Fibroblast of mammary gland (primary cell): ENCODE data around the gene MRI1.

ENCODE experiments used
- DNase-seq: peaks from one replicate; pipeline ENCODE4 v3.0.0-alpha.2; 2010; ENCODE audit warnings: low read depth
- H3K4me3 ChIP-seq: 2 replicates; pipeline ENCODE4 v1.5.1; 2011; ENCODE audit warnings: low read depth, mild to moderate bottlenecking, low read length, moderate library complexity; ENCODE audit not compliant: control insufficient read depth
- TF ChIP-seq, protein P1 (sequence below): conservative IDR thresholded peaks from 2 replicates; pipeline ENCODE4 v1.5.1; 2011; ENCODE audit warnings: low read depth, low read length, inconsistent platforms; ENCODE audit not compliant: control insufficient read depth, insufficient read depth

The MRI1 gene

DNA sequence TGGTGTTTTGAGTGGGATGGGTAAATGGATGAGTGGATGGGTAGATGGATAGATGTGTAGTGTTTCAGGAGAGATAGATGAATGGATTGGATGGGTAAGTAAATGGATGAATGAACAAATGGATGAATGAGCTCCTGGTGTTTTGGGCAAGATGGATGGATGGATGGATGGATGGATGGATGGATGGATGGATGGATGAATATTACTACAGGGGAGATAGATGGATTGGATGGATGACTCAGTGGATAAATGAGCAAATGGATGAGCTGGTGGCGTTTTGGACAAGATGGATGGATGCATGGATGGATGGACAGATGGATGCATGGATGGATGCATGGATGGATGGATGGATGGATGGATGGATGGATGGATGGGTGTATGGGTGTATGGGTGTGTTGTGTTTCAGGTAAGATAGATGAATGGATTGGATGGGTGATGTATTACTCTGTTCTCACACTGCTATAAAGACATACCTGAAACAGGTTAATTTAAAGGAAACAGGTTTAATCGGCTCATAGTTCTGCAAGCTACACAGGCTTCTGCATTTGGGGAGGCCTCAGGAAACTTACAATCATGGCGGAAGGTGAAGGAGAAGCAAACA, 43.2 kb downstream of the MRI1 start:
- no peak overlapping the region for H3K4me3 ChIP-seq
- no peak for DNase-seq
- TF ChIP-seq, protein P1, sequence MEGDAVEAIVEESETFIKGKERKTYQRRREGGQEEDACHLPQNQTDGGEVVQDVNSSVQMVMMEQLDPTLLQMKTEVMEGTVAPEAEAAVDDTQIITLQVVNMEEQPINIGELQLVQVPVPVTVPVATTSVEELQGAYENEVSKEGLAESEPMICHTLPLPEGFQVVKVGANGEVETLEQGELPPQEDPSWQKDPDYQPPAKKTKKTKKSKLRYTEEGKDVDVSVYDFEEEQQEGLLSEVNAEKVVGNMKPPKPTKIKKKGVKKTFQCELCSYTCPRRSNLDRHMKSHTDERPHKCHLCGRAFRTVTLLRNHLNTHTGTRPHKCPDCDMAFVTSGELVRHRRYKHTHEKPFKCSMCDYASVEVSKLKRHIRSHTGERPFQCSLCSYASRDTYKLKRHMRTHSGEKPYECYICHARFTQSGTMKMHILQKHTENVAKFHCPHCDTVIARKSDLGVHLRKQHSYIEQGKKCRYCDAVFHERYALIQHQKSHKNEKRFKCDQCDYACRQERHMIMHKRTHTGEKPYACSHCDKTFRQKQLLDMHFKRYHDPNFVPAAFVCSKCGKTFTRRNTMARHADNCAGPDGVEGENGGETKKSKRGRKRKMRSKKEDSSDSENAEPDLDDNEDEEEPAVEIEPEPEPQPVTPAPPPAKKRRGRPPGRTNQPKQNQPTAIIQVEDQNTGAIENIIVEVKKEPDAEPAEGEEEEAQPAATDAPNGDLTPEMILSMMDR = no peak

DNA sequence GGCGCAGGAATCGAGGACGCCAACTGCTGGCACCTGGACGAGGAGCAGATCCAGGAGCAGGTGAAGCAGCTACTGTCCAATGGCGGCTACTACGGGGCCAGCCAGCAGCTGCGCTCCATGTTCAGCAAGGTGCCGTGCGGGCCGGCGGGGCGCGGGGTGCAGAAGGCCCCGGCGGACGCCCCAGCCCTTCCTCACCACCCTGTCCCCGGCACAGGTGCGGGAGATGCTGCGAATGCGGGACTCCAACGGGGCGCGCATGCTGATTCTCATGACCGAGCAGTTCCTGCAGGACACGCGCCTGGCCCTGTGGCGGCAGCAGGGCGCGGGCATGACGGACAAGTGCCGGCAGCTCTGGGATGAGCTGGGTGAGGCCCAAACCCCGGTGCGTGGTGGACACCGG, 44.5 kb downstream of the MRI1 start:
- no peak for DNase-seq
- H3K4me3 ChIP-seq = no peak overlapping the region
- TF ChIP-seq, protein P1 = no peak

DNA sequence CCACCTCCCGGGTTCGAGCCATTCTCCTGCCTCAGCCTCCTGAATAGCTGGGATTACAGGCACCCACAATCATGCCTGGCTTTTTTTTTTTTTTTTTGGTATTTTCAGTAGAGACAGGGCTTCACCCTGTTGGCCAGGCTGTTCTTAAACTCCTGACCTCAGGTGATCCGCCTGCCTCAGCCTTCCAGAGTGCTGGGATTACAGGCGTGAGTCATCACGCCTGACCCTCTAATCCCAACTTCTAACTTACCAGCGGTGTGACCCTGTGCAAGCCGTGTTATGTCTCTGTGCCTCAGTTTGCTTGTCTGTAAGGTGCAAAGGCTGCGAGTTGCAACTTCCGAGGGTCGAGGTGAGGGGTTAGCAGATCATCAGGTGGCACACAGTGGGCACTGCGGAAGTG, 48.2 kb downstream of the MRI1 start:
- TF ChIP-seq, protein P1 = no peak

DNA sequence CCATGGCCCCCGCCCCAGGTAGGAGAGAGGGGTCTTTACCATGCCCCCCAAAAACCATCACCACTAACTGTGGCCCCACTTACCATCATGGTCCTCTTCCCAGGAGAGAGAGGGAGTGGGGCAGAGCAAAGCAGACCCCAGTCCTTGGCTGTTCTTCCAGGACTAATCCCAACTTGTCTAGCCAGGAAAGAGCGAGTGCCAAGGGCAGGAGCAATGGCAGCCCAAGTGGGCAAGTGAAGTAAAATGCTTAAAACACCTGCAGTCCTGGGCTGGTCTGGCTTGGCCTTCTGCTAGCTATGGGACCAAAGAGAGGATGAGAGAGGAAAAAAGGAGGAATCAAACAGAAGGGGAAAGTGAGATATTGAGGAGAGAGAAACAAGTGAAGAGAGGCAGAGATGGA, 48.8 kb downstream of the MRI1 start:
- DNase-seq = no peak
- no peak overlapping the region for H3K4me3 ChIP-seq
- TF ChIP-seq, protein P1 = no peak

More for the DNA sequence above, 48.2 kb downstream of the MRI1 start:
- DNase-seq = no peak
- no peak overlapping the region for H3K4me3 ChIP-seq

DNA sequence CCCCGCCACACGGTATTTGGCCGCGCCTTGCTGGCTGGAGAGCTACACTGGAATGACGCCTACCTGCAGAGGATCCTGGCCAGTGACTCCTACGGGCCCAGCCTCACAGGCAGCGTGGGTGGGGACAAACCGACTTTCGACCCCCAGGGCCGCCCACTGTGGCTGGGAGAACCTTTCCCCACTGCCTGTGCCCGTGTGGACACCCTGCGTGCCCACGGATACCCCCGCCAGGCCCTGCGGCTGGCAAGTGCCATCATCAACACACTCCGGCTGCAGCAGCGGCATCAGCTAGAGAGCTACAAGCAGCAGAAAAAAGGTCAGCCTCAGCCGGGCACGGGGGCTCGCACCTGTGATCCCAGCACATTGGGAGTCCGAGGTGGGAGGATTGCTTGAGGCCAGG, 50.2 kb downstream of the MRI1 start:
- TF ChIP-seq, protein P1 = no peak
- DNase-seq = no peak
- H3K4me3 ChIP-seq = no peak overlapping the region

DNA sequence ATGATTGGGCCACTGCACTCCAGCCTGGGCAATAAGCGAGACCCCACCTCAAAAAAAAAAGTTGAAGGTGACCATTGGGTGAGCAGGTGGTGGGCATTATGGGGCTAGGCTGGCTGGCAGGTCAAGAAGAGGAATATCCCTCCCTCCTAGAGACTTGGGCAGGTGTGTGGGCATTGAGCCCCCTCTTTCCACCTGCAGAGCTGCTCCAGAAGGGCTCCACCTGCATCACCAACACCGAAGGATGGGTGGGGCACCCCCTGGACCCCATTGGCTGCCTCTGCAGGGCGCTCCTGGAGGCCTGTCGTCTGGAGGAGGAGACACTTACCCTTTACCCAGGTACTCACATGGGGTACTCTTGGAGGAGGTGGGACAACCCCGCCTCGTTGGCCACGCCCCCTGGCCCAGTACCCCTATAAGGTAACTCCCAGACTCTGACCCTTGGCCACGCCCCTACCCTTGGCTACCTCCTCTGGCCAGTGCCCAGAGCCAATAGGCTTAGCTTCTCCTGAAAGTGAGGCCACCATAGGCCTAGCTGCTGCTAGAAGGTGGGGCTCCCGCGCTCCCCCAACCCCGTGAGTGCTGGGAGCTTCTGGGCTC, 52.8 kb downstream of the MRI1 start:
- TF ChIP-seq, protein P1 = no peak
- H3K4me3 ChIP-seq = no peak overlapping the region
- DNase-seq = no peak
